GM18520 (cell line): ENCODE data around the gene NDUFAB1.
"Not testable (repeated sequence)": the region's sequence is repeated elsewhere in the genome, so short reads cannot be mapped to it uniquely, and the experiment has no call there.

ENCODE experiments used
- ATAC-seq: cut with Tn5 transposase; IDR thresholded peaks from one replicate; pipeline ENCODE4 v1.9.1; 2021; ENCODE audit not compliant: unreplicated experiment

NDUFAB1 gene

DNA sequence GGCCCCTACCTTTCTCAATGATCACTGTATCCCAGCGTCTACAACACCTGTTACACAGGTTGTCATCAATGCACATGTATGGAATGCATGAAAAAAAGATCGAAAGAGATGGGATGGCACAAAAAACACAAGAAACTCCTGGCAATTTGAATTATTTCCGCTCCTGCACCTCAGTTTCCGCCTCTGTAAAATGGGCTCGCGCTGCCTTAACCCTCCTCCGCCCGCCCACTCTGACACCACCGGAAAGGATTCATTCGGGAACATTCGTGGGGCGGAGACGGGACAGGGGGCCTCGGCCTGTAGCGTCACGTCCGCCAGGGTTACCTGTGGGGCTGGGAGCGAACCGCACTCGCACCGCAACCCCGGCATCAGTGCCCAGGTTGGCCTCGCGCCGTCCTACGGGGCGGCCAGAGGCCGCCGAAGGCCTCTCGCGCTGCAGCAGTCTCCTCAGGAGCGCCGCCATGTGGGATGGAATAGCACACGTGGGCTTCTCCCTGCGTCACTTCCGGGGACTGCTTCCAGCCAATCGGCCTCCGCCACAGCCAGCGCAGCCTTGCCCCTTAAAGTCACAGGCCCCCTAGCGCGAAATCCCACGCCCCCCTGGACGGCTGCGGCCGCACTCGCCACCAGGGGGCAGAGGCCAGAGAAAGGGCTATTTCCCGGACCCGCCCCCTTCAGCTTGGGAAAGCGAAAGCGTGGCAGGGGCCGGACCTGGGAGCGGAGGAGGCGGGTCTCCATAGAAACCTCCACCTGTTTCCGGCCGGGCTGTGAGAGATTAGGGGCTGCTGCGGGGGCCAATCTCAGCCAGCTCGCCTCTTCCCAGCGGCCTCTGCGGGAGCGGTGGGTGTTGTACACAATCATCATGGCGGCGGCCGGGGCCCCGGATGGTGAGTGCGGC is 39.0 kb downstream of the NDUFAB1 start, which contains the start of the genes EARS2 and UBFD1:
TSS of gene EARS2 (minus strand) at position 470 of the 898 bp plus-strand sequence. CDS start at position 463, 7 bp downstream.
TSS of gene UBFD1 (plus strand) at position 847 of the 898 bp plus-strand sequence. CDS start at position 863, 16 bp downstream.
- peak; percentile 82 for ATAC-seq

DNA sequence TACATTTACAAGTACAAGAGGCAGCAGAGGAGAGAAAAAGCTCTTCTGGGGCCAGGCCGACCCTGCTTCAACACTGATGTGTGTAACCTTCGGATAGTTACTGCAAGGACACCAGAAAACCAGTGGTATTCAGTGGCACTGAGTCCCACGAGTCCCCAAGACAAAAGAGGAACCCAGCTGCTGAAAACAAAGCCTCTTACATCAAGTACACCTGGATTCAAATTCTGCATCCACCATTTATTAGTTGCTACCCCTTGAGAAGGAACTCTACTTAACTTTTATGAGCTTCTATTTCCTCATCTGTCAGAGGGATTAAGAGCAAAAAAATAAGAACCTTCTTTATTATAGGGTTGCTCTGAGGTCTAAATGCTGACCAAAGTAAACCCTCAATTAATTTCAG is 41.6 kb downstream of the NDUFAB1 start:
- ATAC-seq, result no peak

- no peak for ATAC-seq
These were observed 44.0 kb downstream of the NDUFAB1 start for GRCh38 chr16:23552161-23552560.

DNA sequence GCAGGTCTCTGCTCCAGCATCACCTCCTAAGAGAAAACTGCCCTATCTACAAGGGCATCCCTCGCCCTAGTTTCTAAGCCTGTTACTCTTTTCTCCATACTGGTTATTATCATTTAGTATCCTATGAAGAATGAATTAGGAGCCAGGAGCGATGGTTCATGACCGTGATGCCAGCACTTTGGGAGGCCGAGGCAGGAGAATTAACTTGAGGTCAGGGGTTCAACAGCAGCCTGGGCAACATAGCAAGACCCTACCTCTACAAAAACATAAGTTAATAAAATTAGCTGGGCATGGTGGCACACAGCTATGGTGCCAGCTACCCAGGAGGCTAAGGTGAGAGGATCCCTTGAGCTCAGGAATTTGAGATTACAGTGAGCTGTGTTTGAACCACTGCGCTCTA is 46.2 kb downstream of the NDUFAB1 start:
- no peak for ATAC-seq

GRCh38 chr16:23544436-23544835 is 51.7 kb downstream of the NDUFAB1 start:
- ATAC-seq, result no peak

DNA sequence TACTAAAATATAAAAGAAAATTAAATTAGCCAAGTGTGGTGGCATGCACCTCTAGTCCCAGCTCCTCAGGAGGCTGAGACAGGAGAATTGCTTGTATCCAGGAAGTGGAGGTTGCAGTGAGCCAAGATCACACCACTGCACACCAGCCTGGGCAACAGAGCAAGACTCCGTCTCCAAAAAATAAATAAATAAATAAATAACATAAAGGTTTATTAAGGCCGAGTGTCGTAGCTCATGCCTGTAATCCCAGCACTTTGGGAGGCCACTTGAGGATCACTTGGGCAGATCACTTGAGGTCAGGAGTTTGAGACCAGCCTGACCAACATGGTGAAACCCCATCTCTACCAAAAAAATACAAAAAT is 55.3 kb downstream of the NDUFAB1 start:
- ATAC-seq, result not testable (repeated sequence)

DNA sequence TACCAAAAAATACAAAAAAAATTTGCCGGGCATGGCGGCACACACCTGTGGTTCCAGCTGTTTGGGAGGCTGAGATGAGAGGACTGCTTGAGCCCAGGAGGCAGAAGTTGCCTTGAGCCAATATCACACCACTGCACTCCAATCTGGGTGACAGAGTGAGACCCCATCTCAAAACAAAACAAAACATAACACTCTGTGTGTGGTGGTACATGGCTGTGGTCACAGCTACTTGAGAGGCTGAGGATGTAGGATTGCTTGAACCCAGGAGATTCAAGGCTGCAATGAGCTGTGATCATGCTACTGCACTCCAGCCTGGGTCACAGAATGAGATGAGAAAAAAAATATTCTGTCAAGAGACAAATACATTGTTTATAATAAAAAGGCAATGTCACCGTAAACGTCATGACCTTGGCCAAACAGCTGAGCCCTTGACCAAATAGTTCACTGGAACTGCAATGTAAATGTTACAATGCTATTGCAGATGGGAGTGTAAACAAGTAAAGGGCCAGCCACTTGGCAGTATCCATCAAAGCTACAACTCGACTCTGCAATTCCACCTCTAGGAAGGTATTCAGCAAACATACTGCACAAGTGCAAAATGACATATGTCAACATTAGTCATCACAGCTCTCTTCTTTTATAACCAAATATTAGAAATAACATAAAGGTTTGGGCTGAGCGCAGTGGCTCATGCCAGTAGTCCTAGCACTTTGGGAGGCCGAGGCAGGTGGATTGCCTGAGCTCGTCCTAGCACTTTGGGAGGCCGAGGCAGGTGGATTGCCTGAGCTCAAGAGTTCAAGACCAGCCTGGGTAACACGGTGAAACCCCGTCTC is 55.9 kb downstream of the NDUFAB1 start:
- no peak for ATAC-seq

DNA sequence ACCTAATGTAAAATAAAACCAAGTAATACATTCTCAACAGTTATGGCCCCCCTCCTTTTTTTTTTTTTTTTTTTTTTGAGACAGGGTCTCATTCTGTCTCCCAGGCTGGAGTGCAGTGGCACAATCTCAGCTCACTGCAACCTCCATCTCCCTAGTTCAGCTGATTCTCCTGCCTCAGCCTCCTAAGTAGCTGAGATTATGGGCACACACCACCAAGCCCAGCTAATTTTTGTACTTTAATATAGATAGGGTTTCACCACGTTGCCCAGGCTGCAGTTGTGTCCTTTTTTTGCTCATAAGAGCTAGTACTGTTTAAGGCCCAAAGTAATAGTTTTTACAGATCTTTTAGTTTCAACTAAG is 57.2 kb downstream of the NDUFAB1 start:
- ATAC-seq, result no peak

DNA sequence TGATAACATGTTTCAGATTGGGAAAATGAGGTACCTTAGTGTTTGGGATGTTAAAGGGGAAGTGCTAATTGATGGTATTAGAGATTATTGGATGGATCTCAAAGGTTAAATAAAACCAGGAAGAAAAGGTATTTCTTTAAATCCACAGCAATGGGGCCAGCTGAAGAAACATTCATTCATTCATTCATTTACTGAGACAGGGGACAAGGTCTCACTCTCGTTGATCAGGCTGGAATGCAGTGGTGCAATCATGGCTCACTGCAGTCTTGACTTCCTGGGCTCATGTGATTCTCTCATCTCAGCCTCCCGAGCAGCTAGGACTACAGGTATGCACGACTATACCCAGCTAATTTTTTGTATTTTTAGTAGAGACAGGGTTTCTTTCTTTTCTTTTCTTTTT is 58.7 kb downstream of the NDUFAB1 start:
- no peak for ATAC-seq

GRCh38 chr16:23535901-23536300 is 60.2 kb downstream of the NDUFAB1 start:
- no peak for ATAC-seq

GRCh38 chr16:23534868-23535860 is 61.0 kb downstream of the NDUFAB1 start:
- ATAC-seq, result no peak

DNA sequence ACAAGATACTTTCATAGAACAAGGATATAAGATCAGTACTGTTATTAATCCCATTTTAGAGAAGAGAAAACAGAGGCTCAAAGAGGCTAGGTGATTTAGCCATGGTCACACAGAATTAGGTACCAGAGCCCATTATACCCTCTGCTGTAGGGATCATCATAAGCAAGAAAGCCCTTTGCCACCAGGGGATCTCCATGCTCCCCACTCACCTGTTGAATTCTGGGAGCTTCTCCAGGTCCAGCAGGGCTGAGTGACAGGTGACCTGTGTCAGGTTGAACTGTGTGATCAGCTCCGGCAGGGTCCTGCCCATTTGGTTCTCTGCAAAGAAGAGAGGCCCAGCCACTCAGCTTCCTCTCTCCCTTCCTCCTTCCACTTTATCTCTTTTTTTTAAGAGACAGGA is 63.7 kb downstream of the NDUFAB1 start:
- ATAC-seq, result no peak
